ENCODE results near the gene LILRA6.

DNA sequence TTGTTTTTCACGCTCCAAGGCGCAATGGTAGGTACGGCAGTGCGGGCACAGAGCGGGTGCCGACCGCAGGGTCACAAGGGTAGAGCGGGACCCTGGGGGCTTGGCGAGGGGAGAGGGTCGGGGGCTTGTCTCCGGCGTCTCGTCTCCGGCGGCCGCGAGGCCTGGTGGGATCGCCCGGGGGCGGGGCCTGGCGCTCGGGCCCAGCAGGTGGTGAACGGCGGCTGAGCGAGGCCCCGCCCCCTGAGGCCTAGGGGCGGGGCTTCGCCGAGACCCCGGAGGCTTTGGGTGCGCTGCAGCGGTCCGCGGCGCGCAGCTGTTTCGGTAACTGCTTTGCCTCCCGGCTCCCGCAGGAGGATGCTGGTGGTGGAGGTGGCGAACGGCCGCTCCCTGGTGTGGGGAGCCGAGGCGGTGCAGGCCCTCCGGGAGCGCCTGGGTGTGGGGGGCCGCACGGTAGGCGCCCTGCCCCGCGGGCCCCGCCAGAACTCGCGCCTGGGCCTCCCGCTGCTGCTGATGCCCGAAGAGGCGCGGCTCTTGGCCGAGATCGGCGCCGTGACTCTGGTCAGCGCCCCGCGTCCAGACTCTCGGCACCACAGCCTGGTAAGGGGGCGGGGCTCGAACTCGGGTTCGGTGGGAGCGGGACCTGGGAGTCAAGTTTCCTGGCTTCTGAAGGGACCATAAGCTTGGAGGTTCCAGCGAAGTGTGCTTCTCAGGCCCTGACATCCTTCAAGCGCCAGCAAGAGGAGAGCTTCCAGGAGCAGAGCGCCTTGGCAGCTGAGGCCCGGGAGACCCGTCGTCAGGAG, 51.4 kb downstream of the LILRA6 start, which contains the start of gene TSEN34:
- no peak for TF ChIP-seq HMG20A (CRISPR knock-in tag; IDR thresholded peaks at IDR 0.05; ENCODE audit: borderline replicate concordance)
- no peak for TF ChIP-seq SOX6 (IDR thresholded peaks at IDR 0.05)
- no peak for TF ChIP-seq SOX6 (CRISPR knock-in tag; IDR thresholded peaks at IDR 0.05)
- no peak for TF ChIP-seq ETV6 (CRISPR knock-in tag; conservative IDR thresholded peaks at IDR 0.05)
- no peak; the same call in 1 of the 2 replicates for TF ChIP-seq KAT7 (CRISPR knock-in tag; IDR thresholded peaks at IDR 0.05; ENCODE audit: borderline replicate concordance)
- no peak for TF ChIP-seq MZF1 (CRISPR knock-in tag; IDR thresholded peaks at IDR 0.05; ENCODE audit: borderline replicate concordance)
- peak; percentile 69 to 73 for TF ChIP-seq POLR2A (IDR thresholded peaks at IDR 0.05; ENCODE audit: insufficient read depth in 1 of 2, low read depth in 2 of 2, low read length in 2 of 2)
- TF ChIP-seq BRF2 (CRISPR knock-in tag; IDR thresholded peaks at IDR 0.05) = no peak
- no peak for TF ChIP-seq FUBP1 (CRISPR knock-in tag; IDR thresholded peaks at IDR 0.05; ENCODE audit: borderline replicate concordance)
- TF ChIP-seq ZNF263 (CRISPR knock-in tag; IDR thresholded peaks at IDR 0.05) = 0 out of 2 replicates have a peak, but pooled peaks have one; percentile 16
- TF ChIP-seq HDAC2 (CRISPR knock-in tag; IDR thresholded peaks at IDR 0.05) = 0 out of 2 replicates have a peak, but pooled peaks have one; percentile 9

Measured in HepG2 (cell line).